Natural killer cell (primary cell): ENCODE results near the gene HBQ1. TPM values are rescaled to one million over a fixed set of nuclear protein-coding genes. Genes with fewer than 3 reads are reported as not detected.
"Not testable (repeated sequence)": the region's sequence is repeated elsewhere in the genome, so short reads cannot be mapped to it uniquely, and the experiment has no call there.

ENCODE experiments used
- ATAC-seq, 3 donors: fragments of 150-1000 bp in 2 of 3; fragments of 200-7000 bp in 1 of 3; cut with Tn5 transposase; 1 replicate in 1 of 3; 2 replicates in 2 of 3; pipeline ENCODE4 v1.10.0; 2021; ENCODE audit warnings: mild to moderate bottlenecking in 2 of 3, moderate library complexity in 2 of 3
- DNase-seq, 2 donors: peaks; one replicate each; pipeline versions ENCODE4 v3.0.0 to v3.0.0-alpha.2; 2013 to 2021; ENCODE audit warnings: mixed read lengths in 1 of 2
- H3K27ac ChIP-seq: one replicate; pipeline ENCODE4 v1.5.1; 2013; ENCODE audit warnings: mild to moderate bottlenecking, low read length
- H3K27me3 ChIP-seq: one replicate; pipeline ENCODE4 v1.6.1; 2013; ENCODE audit warnings: low read length; ENCODE audit not compliant: control insufficient read depth, insufficient read depth
- H3K36me3 ChIP-seq: one replicate; pipeline ENCODE4 v1.6.1; 2013; ENCODE audit warnings: low read length; ENCODE audit not compliant: control insufficient read depth, insufficient read depth
- H3K4me1 ChIP-seq: one replicate; pipeline ENCODE4 v1.6.1; 2013; ENCODE audit warnings: low read length; ENCODE audit not compliant: control insufficient read depth, insufficient read depth
- H3K4me3 ChIP-seq: one replicate; pipeline ENCODE4 v1.5.1; 2013; ENCODE audit warnings: low read length
- H3K9me3 ChIP-seq: one replicate; pipeline ENCODE4 v1.6.1; 2013; ENCODE audit warnings: low read length; ENCODE audit not compliant: control insufficient read depth, insufficient read depth
- H3K27ac Mint-ChIP-seq, 2 donors: one replicate each; pipeline ENCODE4 v1.8.0; 2022; ENCODE audit warnings: mild to moderate bottlenecking in 2 of 2, mixed read lengths in 2 of 2, moderate library complexity in 1 of 2
- H3K27me3 Mint-ChIP-seq, 2 donors: one replicate each; pipeline ENCODE4 v1.8.0; 2022; ENCODE audit warnings: low read depth in 2 of 2, mixed read lengths in 2 of 2
- H3K36me3 Mint-ChIP-seq: one replicate; pipeline ENCODE4 v1.8.0; 2022; ENCODE audit warnings: mixed read lengths
- H3K4me1 Mint-ChIP-seq, 2 donors: one replicate each; pipeline ENCODE4 v1.8.0; 2022; ENCODE audit warnings: mixed read lengths in 2 of 2
- H3K4me3 Mint-ChIP-seq: one replicate; pipeline ENCODE4 v1.8.0; 2022; ENCODE audit warnings: mild to moderate bottlenecking, moderate library complexity, mixed read lengths
- H3K9me3 Mint-ChIP-seq, 2 donors: one replicate each; pipeline ENCODE4 v1.8.0; 2022; ENCODE audit warnings: mixed read lengths in 2 of 2
- CTCF ChIP-seq: fragments of 200-600 bp; IDR thresholded peaks from one replicate; pipeline ENCODE4 v1.8.0; 2022; ENCODE audit warnings: antibody characterized with exemption
- WGBS: methylation state at CpG from one replicate; pipeline ENCODE4 v1.1.7; 2013; ENCODE audit warnings: missing lambda C conversion rate; ENCODE audit not compliant: insufficient coverage; 5-methylcytosine and 5-hydroxymethylcytosine counted together
- intact Hi-C: fragments of 100-400 bp; cut with micrococcal nuclease; formaldehyde crosslinking; loops from one replicate; pipeline ENCODE4 v1.14.2; 2022
- total RNA-seq, 4 donors: library from RNA; stranded (reverse); fragments of 120-200 nt in 1 of 4; gene quantifications; one replicate each; pipeline versions ENCODE4 v1.2.3 to v1.2.4, GENCODE V29; 2013 to 2022

Gene HBQ1
- total RNA-seq, 3 donors from 2014 or later (not counting 1 experiment from before 2014, with no cell fraction given), result 1.0 to 2.0 TPM; not detected in 1

DNA sequence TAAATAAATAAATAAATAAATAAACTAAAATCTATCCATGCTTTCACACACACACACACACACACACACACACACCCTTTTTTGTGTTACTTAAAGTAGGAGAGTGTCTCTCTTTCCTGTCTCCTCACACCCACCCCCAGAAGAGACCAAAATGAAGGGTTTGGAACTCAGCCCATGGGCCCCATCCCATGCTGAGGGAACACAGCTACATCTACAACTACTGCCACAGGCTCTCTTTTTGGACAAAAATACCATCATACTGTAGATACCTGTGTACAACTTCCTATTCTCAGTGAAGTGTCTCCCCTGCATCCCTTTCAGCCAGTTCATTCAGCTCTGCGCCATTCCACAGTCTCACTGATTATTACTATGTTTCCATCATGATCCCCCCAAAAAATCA lies 9.5 kb upstream of the HBQ1 start:
- 71% methylated on average over 1 of the region's 1 CpG for WGBS
- Mint-ChIP-seq H3K9me3 (no peaks in the 10 kb centered on the region), H3K4me1 (peaks cover 0 to 13% of the 10 kb centered on the region in 2 donors), H3K27ac (no peak overlapping the region), H3K27me3 (peaks cover 19 to 49% of the 10 kb centered on the region in 2 donors), H3K36me3 (no peaks in the 10 kb centered on the region), H3K4me3 (no peak overlapping the region)
- Histone ChIP-seq H3K9me3 (no peaks in the 10 kb centered on the region), H3K4me3 (no peak overlapping the region), H3K27me3 (peaks cover 31% of the 10 kb centered on the region), H3K4me1 (peaks cover 17% of the 10 kb centered on the region), H3K27ac (no peak overlapping the region), H3K36me3 (no peaks in the 10 kb centered on the region)
- DNase-seq (no peak), ATAC-seq (no peak)
- intact Hi-C loops, result no loop called here
- TF ChIP-seq CTCF, result no peak

- H3K9me3 ChIP-seq, H3K4me1 Mint-ChIP-seq, H3K27ac Mint-ChIP-seq, H3K36me3 ChIP-seq, H3K36me3 Mint-ChIP-seq, H3K27ac ChIP-seq, DNase-seq, H3K4me3 ChIP-seq, H3K4me1 ChIP-seq, intact Hi-C loops, H3K9me3 Mint-ChIP-seq: not testable (repeated sequence)
- H3K27me3 ChIP-seq, result peaks cover 24% of the 10 kb centered on the region
- WGBS, result no CpG with 5 or more reads among the region's 74 CpGs
- peak within 1 kb of the TSS; percentile 54 for H3K4me3 Mint-ChIP-seq
- peaks cover 19 to 41% of the 10 kb centered on the region in 2 donors for H3K27me3 Mint-ChIP-seq
- ATAC-seq, result peak in 2 of 3 donors; percentile 53 to 66
Measured at GRCh38 chr16:172374-172941, 7.8 kb upstream of the HBQ1 start, which contains the start of gene HBA2. Gene HBA2, plus strand, starts transcription at chr16:172876. Its CDS starts 37 bp downstream, at chr16:172913.

DNA sequence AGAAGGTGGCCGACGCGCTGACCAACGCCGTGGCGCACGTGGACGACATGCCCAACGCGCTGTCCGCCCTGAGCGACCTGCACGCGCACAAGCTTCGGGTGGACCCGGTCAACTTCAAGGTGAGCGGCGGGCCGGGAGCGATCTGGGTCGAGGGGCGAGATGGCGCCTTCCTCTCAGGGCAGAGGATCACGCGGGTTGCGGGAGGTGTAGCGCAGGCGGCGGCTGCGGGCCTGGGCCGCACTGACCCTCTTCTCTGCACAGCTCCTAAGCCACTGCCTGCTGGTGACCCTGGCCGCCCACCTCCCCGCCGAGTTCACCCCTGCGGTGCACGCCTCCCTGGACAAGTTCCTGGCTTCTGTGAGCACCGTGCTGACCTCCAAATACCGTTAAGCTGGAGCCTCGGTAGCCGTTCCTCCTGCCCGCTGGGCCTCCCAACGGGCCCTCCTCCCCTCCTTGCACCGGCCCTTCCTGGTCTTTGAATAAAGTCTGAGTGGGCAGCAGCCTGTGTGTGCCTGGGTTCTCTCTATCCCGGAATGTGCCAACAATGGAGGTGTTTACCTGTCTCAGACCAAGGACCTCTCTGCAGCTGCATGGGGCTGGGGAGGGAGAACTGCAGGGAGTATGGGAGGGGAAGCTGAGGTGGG lies 6.9 kb upstream of the HBQ1 start:
- H3K4me1 ChIP-seq, H3K9me3 ChIP-seq, ATAC-seq, DNase-seq, H3K4me1 Mint-ChIP-seq, H3K4me3 ChIP-seq, H3K36me3 ChIP-seq, H3K27ac Mint-ChIP-seq, H3K27ac ChIP-seq, H3K9me3 Mint-ChIP-seq, H3K36me3 Mint-ChIP-seq, intact Hi-C loops: not testable (repeated sequence)
- H3K27me3 Mint-ChIP-seq, result peaks cover 27 to 45% of the 10 kb centered on the region in 2 donors
- 16% methylated on average over 29 of the region's 44 CpGs for WGBS
- peaks cover 24% of the 10 kb centered on the region for H3K27me3 ChIP-seq
- H3K4me3 Mint-ChIP-seq, result peak overlapping the region; percentile 54

GRCh38 chr16:173928-174769 lies 6.1 kb upstream of the HBQ1 start:
- DNase-seq, H3K36me3 ChIP-seq, ATAC-seq, H3K4me1 Mint-ChIP-seq, H3K9me3 ChIP-seq, H3K36me3 Mint-ChIP-seq, intact Hi-C loops, H3K9me3 Mint-ChIP-seq, H3K4me1 ChIP-seq, H3K27ac Mint-ChIP-seq, H3K4me3 ChIP-seq, H3K27ac ChIP-seq: not testable (repeated sequence)
- 14% methylated on average over 6 of the region's 13 CpGs for WGBS
- peaks cover 27% of the 10 kb centered on the region for H3K27me3 ChIP-seq
- Mint-ChIP-seq H3K27me3 (peaks cover 29 to 42% of the 10 kb centered on the region in 2 donors), H3K4me3 (peak overlapping the region; percentile 49)
